GM19455 (cell line): Measurements from ENCODE around the gene EPHA10.
"Not testable (repeated sequence)": the region's sequence is repeated elsewhere in the genome, so short reads cannot be mapped to it uniquely, and the experiment has no call there.

ENCODE experiments used
- ATAC-seq: cut with Tn5 transposase; IDR thresholded peaks from one replicate; pipeline ENCODE4 v1.9.1; 2021; ENCODE audit not compliant: unreplicated experiment

The EPHA10 gene

DNA sequence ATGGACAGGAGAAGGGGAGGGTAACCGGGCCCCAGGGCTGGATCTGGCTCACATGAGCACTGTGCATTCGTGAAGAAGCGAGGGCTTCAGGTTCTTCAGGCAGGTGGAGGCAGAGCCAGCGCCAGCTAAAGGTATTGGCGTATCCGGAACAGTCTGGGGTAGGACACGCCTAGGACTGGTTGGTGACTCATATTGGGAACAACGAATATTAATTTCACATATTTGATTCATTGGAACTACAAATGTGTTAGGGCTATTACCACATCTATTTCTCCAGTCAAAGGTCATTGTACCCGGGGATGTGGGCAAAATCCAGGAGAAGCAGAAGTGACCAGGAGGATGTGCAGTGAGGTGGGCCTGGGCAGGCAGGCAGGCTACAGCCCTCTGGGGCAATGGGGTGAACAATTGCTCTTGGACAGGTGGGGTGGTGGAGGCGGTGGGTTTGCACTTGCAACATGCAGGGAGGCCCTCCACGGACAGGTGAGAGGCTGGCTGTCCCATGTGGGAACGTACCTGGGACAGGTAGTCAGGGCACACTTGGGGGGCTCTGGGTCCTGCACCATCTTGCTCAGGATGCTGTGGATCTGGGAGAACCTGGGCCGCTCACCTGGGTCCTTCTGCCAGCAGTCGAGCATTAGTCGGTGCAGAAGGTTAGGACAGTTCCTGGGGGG, 45.9 kb downstream of the EPHA10 start:
- no peak for ATAC-seq

DNA sequence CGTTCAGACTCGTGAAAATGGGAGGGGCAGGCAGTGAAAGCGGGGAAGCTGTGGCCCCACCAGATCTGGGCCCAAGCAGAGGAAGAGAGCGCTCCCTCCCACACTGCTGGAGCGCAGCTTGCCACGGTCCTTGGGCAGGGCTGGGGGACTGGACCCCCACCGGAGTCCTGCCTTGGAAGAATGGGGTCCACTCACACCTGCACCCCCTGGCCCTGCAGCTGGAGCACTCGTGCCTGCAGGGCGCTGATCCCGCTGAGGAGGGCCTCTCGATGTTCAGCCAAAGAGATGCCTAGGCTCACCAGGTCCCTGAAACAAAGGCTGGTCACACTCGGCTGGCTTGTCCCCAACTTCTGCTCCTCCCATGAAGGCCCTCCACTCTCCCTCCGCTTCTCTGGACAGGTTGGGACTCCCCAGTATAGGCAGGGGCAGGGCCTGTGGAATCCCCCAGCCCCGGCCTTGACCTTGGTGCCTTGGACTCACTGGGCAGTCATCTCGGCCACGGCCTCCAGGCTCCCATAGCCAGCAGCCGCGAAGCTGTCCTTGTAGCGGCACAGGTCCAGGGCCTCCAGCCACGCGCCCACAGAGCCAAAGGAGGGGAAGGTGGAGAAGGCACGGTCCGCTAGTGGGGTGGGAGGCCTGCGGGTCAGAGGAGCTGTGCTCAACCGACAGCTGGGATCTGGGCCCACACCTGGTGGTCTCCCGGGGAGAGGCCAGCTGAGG, 46.6 kb downstream of the EPHA10 start:
- no peak for ATAC-seq

DNA sequence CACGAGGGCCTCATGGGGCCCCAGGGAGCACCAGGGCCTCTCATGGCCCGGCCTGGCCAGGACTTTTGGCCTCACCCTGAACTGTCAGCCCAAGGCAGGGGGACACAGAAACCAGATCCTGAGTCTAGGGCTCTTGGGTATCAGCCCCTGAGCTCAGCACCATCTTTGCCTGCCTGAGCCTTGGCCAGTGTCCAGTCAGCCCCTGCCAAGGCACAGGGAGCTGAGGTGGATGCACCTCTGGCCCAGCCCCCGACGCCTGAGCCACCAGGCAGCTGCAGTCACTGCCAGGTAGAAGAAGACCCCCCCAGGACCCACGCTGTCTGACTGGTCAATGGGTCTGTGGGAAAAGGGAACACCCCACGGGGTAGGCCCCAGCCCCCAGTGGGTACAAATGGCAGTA, 47.3 kb downstream of the EPHA10 start:
- no peak for ATAC-seq

DNA sequence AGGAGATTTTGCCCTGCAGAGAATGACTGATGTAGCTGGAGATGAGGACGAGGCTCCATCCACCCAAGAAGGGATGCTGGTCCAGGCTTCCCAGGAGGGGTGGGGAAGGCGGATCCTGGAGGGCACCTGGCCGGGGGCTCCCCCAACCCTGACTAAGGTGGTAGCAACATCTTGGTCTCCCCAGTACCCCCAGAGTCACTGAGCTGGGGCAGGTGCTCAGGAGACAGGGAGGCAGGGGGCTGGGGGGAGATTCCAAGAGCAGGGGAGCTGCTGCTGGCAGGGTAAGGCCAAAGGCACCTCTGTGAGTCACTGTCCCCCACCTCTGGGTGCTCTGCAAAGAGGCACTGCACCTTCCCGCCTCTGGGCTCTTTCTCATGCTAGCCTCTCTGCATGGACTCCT, 48.6 kb downstream of the EPHA10 start:
- ATAC-seq: no peak

DNA sequence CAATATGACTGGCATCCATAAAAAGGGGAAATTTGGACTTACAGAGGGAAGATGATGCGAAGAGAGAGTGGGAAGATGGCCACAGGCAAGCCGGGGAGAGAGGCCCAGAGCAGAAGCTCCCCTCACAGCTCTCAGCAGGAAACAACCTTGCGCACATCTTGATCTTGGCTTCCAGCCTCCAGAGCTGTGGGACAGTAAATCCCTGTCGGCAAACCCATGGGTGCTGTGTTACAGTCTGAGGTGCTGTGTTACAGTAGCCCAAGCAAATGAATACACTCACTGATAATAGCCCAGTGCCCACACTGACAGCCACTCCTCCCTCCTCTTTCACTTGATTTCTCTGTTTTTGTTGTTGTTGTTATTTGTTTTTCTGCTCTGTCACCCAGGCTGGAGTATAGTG, 50.2 kb downstream of the EPHA10 start:
- no peak for ATAC-seq

DNA sequence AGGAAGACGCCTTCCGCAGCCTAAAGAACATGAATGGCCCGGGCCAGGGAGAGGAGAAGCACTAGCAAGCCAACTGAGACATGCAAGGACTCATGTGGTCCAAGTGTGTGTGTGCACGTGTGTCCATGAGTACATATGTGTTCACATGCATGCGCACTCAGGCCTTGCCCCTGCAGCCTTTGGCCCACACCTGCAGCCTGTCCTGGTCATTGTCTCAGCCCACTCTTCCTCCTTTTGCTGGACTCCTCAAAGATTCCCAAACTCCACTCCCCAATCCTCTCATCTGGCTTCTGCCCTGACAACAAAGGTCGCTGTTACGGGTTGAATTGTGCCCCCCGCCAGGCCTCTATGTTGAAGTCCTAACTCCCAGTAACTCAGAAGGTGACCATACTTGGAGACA, 50.7 kb downstream of the EPHA10 start:
- no peak for ATAC-seq

DNA sequence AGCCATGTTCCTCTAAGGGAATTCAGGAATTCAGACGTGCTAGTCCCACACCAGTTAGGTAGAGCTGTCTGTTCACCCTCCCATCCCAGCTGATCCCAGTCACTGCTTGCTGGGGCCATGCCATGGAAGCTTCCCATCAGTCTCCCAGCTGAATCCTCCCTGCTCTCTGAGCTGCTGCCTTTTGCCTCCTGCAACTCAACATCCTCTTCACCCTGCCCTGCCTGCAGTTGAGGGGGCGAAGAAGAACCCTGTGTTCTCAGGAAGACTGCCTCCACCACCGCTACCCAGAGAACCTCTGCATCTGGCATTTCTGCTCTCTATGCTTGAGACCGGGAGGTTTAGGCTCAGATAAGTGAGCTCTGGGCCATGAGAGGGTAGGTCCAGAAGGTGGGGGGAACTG, 56.4 kb downstream of the EPHA10 start:
- ATAC-seq: no peak

DNA sequence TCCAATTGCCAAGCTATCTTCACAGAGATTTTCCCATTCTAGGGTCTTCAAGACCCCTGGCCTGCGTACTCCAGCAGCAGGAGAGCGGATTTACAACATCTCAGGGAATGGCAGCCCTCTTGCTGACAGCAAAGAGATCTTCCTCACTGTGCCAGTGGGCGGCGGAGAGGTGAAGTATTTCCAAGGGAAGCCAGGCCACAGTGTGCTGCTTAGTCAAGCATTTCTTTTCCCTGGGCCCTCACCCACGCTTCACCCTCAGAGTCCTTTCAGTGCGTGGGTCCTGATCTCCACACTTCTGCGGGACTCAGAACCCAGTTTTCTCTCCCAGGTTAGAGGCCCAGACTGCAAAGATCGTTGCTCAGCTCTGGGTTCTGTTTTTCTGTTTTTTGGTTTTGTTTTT, 59.5 kb downstream of the EPHA10 start:
- ATAC-seq: no peak

DNA sequence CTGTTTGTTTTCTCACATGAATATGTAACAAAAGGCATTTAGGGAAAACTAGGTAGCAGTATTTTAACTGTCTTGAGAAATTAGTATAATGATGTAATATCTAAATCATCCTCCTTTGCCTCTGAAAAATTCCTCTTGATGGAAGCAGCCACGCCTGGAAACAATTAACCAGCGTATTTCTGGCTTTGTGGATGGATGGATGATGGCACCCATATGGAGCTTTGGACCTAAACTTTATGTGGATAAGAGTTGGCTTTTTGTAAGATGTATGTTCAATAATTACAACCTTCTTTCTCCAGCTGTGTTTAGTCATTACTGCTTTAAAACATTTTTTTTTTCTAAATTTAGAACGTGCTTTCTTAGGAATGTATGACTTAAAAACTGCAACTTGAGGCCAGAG, 60.0 kb downstream of the EPHA10 start:
- no peak for ATAC-seq

DNA sequence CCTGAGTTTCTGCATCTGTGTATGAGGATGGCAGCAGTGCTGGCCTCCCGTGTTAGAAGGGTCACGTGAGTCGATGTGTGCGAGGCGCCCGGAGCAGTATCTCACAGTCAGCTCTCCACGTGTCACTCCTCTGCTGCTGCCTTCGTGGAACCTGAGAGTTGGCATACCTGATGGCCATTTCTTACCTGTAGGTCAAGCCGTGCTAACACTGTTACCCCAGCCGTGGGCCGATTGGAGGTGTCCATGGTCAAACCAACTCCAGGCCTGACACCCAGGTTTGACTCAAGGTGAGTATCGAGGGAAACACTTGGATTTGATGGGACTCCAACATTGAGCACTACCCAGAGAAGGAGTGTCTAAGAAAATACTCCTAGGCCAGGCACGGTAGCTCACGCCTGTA, 61.9 kb downstream of the EPHA10 start:
- ATAC-seq: no peak

DNA sequence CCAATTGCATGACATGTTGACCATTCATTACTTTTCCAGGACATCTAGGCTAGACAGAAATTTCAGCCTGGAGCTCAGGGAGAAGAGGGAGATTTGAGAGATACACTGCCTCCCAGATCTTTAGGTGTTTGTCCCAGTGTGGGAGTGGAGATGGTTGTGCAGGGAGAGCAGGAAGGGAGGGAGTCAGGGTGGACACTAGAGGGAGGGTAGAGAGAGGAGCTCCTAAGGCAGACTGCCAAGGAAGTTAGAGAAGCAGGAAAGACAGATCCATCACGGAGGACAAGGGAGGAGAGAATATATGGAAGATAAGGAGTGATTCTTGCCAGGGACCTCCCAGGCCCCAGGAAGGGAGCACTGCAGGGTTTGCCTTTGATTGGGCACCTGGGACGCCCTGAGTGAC, 63.9 kb downstream of the EPHA10 start:
- no peak for ATAC-seq

DNA sequence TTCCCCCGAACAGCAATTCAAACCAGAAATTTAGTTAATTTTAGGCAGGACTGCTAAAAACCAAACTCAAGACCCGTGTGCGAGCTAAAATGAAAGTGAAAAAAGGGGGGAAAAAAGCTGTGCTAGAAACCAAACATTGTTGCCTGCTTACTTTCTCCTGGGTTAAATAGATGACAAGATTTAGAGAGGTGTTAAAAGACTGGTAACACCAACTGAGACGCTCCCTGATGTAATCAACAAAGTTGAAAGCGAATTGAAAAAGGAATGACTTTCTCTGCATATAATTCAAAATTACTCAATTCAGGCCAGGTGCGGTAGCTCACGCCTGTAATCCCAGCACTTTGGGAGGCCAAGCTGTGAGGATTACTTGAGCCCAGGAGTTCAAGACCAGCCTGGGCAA, 65.8 kb downstream of the EPHA10 start:
- no peak for ATAC-seq

DNA sequence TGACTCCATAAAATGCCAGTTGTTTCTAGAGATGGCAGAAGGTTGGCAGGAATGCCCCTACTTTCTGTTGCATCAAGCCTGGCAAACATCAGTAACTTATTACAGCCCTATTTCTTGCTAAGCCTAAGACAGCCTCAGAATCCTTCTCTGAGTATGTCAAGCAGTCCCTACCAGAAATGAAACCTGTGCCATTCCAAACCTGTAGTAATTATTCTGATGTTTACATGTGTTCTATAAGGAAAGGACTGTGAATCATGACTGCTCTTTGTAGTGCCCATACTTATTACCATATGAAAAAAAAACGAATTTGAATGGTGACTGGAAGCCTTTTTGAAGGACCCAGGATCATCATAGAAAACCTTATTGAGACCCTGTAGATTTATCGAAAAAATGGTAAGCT, 67.2 kb downstream of the EPHA10 start:
- no peak for ATAC-seq

DNA sequence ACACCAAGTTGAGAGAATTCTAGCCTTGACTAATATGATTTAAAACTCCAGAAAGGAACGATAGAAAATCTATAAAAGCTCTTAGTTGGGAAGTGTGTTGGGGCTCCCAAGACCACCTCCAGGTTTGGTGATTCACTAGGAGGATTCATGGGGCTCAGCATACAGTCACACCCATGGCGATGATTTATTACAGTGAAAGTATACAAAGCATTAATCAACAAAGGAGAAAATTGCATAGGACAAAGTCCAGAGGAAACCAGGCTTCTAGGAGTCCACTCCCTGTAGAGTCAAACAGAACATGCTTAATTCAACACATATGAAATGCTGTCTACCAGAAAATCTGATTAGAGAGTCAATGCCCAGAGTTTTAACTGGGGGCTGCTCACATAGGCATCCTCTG, 67.8 kb downstream of the EPHA10 start:
- ATAC-seq: no peak

DNA sequence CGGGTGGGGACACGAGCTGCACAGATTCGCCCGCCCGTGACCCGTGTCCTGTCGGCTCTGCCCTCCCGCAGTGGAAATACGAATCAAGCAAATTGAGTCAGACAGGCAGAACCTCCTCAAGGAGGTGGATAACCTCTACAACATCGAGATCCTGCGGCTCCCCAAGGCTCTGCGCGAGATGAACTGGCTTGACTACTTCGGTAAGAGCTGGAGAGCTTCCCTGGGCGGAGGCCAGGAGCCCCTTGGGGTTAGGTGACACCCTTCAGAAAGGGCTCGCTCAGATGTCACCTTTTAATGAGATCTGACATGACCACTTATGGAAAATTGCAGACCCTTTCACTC, 72.1 kb downstream of the EPHA10 start:
- ATAC-seq: no peak

DNA sequence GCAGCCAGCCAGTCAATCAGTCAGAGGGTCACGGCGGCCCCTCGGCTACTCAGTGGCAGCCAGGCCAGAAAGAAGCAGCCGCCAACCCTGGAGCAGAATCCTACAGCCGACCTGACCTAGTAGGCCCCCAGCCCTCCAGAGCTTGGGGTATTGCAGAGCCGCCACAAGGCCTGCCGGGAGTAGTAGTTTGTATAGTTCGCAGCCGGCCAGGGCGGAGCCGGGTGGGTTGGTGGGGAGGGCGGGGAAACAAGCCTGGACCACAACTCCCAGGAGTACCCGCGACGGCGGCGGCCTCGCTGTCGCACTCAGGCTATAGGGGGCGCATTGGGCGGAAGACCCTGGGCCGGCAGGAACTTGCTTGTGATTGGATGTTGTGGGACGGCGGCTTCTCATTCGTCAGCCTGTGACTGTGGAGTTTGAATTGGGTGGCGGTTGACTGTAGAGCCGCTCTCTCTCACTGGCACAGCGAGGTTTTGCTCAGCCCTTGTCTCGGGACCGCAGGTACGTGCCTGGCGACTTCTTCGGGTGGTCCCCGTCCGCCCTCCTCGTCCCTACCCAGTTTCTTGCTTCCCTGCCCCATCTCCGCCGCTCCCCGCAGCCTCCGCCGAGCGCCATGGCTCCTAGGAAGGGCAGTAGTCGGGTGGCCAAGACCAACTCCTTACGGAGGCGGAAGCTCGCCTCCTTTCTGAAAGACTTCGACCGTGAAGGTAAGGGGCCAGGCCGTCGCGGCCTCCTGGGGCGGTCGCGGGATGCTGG, 72.7 kb downstream of the EPHA10 start, which contains the start of gene CDCA8:
CDCA8 (plus strand) TSS at position 439 of the 756 bp plus-strand sequence; CDS start at position 614, 175 bp downstream.
- peak; percentile 73 for ATAC-seq

DNA sequence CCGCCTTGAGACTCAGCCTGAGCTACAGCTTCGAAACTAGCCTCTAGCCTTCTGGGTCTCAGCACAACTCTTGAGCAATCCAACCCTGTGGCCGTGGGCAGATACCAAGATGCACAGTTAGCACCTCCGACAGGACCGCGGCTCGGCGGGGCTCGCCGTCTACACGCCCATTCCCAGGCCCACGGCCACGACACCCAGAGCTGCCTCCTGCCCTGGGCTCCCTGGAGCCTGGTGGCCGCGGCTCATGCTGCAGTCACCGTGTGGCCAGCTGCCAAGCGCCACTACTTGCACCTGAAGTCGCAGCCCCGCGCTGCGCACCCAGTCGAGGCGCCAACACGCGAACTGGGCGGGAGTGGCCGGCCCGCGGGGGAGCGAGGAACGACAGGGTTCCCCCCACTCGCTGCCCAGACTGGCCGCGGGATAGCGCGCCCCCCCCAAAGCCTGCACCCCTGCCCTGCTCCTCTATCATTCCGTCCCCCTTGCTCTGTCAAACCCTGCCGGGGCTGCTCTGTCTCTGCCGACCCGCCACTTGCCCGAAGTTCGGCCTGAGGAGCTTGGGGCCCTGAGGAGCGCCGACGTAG, 73.3 kb downstream of the EPHA10 start:
- ATAC-seq: no peak

DNA sequence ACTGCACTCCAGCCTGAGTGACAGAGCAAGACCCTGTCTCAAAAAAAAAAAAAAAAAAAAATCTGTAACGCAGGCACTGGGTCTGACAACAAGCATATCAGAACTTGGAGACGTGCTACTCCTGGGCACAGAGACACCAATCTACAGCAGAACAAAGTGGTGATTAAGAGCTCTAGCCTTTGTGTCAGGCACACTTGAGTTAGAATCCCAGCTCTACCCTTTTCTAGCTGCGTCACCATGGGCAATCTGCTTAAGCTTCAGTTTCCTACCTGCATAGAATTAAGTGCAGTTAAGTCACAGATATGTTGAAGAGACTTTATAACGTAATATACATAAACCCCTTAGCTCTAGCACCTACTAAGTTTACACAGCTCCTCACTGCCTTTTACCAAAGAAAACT, 76.0 kb downstream of the EPHA10 start:
- ATAC-seq: no peak

DNA sequence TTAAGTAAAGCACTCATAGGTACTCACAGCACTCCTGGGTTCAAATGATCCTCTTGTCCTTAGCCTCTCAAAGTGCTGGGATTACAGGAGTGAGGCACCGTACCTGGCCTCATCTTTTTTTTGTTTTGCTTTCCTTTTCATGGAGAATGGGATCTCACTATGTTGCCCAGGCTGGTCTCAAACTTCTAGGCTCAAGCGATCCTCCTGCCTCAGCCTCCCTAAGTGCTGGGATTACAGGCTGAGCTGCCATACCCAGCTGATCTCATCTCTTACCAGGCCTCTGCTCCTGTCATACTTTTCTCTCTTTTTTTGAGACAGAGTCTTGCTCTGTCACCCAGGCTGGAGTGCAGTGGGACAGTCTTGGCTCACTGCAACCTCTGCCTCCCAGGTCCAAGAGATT, 77.2 kb downstream of the EPHA10 start:
- not testable (repeated sequence) for ATAC-seq

DNA sequence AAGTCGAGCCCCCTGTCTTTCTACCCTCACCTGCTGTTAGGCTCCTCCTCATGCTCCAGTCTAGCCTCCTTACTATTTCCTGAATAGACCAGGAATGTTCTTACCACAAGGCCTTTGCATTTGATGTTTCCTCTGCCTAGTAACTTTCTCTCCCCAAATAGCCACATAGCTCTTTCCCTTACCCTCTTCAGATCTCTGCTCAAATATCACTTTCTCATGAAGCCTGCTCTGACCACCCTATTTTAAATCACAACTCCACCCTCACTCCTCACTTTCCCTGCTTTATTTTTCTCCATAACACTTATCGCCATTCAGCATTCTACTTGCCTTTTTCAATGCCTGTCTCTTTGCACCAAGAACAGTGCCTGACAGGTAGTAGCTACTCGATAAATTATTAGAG, 79.2 kb downstream of the EPHA10 start:
- ATAC-seq: no peak

DNA sequence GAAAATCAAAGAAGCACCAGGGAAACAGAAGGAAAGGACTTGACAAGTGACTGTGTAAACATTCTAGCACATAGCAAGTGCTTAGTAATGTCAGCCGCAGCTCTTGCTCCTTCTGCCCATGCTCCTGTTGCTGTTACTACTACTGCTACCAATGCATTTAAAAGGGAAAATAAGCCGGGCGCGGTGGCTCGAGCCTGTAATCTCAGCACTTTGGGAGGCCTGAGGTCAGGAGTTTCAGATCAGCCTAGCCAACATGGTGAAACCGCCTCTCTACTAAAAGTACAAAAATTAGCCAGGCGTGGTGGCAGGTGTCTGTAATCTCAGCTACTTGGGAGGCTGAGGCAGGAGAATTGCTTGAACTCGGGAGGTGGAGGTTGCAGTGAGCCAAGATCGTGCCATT, 80.7 kb downstream of the EPHA10 start:
- ATAC-seq: not testable (repeated sequence)
